ENCODE results near the gene RCC1.
"Not testable (repeated sequence)": the region's sequence is repeated elsewhere in the genome, so short reads cannot be mapped to it uniquely, and the experiment has no call there.

The RCC1 gene

DNA sequence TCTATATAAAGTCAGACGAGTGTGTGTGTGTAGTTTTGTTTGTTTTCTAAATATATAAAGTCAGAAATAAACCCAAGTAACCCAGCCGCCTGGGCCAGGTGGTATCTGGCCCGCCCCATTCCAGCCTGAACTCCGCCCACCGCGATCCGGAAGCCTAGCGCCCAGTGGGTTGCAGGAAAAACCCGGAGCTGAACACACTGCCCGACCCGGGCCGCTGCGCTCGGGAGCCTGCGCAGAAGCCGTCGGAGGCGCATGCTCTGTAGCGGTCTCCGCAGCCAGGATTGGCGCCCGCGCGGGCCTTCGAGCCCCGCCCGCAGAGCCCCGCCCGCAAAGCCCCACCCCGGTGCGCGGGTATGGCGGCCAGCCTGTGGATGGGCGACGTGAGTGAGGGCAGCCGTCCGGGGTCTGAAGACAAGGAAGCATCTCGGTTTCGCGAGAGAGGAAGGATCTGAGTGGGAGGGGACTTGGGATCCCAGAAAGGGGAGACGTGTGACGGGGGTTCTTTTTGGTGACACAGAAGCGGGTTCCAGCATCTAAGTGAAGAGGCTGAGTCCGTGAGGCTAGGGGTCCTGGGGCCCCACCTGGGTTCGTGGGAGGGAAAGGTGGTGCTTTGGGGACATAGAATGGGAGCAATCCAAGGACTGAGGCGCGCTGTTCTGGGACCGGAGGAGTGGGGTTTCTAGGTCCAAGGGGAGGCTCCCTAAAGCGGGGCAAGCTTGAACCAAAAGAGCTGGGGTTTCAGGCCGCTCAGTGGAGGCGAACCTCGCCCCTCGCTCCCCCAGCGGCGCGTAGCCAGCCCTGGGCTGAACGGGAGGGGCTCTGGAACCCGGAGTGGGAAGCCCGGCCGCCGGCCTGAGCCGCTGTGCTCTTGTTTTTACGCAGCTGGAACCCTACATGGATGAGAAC, 47.2 kb downstream of the RCC1 start, which contains the start of gene TRNAU1AP:
Gene TRNAU1AP, plus strand, starts transcription at position 328 of the 906 bp plus-strand sequence. Its CDS starts 26 bp downstream, at position 354.
- DNase-seq (ENCODE audit: extremely low read depth, low read depth) = peak; percentile 92
- TF ChIP-seq, protein P1, sequence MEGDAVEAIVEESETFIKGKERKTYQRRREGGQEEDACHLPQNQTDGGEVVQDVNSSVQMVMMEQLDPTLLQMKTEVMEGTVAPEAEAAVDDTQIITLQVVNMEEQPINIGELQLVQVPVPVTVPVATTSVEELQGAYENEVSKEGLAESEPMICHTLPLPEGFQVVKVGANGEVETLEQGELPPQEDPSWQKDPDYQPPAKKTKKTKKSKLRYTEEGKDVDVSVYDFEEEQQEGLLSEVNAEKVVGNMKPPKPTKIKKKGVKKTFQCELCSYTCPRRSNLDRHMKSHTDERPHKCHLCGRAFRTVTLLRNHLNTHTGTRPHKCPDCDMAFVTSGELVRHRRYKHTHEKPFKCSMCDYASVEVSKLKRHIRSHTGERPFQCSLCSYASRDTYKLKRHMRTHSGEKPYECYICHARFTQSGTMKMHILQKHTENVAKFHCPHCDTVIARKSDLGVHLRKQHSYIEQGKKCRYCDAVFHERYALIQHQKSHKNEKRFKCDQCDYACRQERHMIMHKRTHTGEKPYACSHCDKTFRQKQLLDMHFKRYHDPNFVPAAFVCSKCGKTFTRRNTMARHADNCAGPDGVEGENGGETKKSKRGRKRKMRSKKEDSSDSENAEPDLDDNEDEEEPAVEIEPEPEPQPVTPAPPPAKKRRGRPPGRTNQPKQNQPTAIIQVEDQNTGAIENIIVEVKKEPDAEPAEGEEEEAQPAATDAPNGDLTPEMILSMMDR (IDR thresholded peaks at IDR 0.05; ENCODE audit: low read depth, low read length) = no peak

DNA sequence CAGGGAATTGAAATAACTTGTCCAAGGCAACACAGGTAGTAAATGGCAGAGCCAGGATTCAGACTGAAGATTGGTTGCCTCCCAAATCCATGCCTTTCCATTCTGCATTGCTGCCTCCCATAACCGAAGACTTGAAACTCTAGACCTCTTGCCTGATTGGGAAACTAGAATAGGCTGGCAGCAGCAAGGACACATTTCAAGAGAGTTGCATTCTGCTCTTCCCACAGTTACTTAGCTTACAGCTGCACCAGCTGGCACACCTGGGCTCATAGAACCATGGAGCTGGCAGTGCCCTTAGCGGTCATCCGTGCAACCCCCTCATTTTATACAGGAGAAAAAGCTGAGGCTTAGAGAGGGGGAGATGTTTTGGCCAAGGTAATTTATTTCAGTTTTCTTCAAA, 55.0 kb downstream of the RCC1 start:
- TF ChIP-seq, protein P1 (IDR thresholded peaks at IDR 0.05; ENCODE audit: low read depth, low read length) = no peak
- DNase-seq (ENCODE audit: extremely low read depth, low read depth) = no peak

DNA sequence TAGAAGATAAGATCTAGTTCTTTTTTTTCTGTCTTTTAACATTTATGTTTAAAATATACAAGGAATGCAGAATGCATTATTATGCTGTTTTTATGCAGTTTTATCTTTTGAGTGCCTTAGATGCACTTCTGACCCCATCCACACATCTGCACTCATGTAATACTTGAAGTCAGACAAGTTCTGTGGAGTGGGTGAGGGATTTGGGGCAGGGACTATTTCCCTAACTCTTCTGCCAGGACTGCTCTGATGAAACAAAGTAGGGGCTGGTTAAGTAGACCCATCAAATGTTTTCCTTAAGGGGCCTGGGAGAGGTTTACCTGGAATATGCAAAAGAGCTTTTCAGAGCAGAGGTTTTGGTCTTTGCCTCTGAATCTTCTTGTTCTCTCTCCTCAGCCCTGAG, 58.5 kb downstream of the RCC1 start:
- DNase-seq (ENCODE audit: extremely low read depth, low read depth) = no peak
- TF ChIP-seq, protein P1 (IDR thresholded peaks at IDR 0.05; ENCODE audit: low read depth, low read length) = no peak

DNA sequence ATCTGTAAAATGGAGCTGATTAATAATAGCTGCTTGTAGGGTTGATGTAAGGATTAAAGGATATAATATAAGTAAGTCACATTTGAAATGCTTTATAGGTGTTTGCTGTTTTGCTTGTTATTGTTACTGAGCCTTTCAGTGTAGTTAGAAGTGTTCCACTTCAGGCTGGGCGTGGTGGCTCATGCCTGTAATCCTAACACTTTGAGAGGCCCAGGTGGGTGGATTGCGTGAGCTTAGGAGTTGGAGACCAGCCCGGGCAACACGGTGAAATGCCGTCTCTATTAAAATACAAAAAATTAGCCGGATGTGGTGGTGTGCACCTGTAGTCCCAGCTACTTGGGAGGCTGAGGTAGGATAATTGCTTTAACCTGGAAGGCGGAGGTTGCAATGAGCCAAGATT, 59.2 kb downstream of the RCC1 start:
- no peak for DNase-seq (ENCODE audit: extremely low read depth, low read depth)
- TF ChIP-seq, protein P1 (IDR thresholded peaks at IDR 0.05; ENCODE audit: low read depth, low read length) = no peak

DNA sequence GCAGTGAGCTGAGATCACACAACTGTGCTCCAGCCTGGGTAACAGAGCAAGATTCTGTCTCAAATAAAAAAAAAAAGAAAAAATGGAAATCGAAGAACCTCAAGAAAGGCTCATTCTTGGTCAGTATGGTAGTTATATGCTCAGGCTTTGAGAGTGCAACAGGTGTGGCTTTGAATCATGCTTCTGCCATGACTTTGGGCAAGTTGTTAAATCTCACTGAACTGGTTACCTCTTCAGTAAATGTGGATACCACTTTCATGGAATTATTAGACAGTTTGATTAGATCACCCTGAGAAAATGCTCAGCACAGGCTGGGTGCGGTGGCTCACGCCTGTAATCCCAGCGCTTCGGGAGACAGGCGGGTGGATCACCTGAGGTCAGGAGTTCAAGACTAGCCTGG, 59.9 kb downstream of the RCC1 start:
- no peak for DNase-seq (ENCODE audit: extremely low read depth, low read depth)
- TF ChIP-seq, protein P1 (IDR thresholded peaks at IDR 0.05; ENCODE audit: low read depth, low read length) = no peak

DNA sequence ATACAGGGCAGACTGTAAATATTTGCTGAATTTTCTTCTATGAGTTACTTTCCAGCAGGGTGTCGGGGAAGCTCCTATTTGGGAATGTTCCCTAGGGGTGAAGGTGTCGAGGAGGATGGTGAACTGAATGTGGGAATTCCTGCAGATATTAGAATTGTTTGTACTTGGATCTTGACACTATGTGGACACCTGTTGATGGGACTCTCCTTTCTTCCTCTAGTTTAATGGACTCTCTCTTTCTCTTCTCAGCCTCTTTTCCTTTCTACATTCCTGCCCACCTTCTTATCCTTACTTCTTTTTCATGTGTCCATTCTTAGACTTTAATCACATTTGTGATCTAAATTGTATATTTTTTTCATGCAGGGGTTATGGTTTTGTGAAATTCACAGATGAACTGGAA, 61.1 kb downstream of the RCC1 start:
- TF ChIP-seq, protein P1 (IDR thresholded peaks at IDR 0.05; ENCODE audit: low read depth, low read length) = no peak

DNA sequence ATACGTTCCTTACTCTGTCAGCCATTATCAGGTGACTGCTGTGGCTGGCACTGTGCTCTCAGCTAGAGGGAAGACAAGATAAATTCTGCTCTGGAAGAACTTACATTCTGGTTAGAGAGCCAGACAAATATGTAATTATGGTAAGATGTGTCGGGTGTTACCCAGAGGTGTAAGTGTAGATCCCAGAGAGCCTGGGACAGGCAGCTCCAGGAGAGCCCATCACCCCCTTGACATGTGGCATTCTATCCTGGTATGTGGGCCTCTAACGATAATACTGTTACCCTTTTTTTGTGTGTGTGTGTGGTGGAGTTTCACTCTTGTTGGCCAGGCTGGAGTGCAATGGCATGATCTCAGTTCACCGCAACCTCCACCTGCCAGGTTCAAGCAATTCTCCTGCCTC, 66.1 kb downstream of the RCC1 start:
- TF ChIP-seq, protein P1 (IDR thresholded peaks at IDR 0.05; ENCODE audit: low read depth, low read length) = no peak
- DNase-seq (ENCODE audit: extremely low read depth, low read depth) = no peak

More for the DNA sequence above, 61.1 kb downstream of the RCC1 start:
- no peak for DNase-seq (ENCODE audit: extremely low read depth, low read depth)

DNA sequence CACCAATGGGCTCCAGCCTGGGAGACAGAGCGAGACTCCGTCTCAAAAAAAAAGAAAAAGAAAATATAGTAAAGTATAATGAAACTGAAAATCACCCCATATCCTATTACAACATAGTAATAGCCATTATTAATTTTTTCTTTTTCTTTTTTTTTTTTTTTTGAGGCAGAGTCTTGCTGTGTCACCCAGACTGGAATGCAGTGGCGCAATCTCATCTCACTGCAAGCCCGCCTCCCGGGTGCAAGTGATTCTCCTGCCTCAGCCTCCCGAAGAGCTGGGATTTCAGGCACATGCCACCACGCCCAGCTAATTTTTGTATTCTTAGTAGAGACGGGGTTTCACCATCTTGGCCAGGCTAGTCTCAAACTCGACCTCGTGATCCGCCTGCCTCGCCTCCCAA, 67.0 kb downstream of the RCC1 start:
- DNase-seq (ENCODE audit: extremely low read depth, low read depth) = not testable (repeated sequence)
